ENCODE data around the gene RUSF1. TPM values are rescaled to one million over a fixed set of nuclear protein-coding genes. Genes with fewer than 3 reads are reported as not detected.
"Not testable (repeated sequence)": the region's sequence is repeated elsewhere in the genome, so short reads cannot be mapped to it uniquely, and the experiment has no call there.

RUSF1 gene
- 33.2 and 43.9 TPM in 2 replicates for total RNA-seq (2014; rRNA removed; shearing (Covaris generic))
- 46.5 and 50.9 TPM in 2 replicates for polyA plus RNA-seq (2015; cell fraction: cytosol; rRNA removed)
- polyA plus RNA-seq (2015; cell fraction: nucleus; rRNA removed), result 182 and 207 TPM in 2 replicates

DNA sequence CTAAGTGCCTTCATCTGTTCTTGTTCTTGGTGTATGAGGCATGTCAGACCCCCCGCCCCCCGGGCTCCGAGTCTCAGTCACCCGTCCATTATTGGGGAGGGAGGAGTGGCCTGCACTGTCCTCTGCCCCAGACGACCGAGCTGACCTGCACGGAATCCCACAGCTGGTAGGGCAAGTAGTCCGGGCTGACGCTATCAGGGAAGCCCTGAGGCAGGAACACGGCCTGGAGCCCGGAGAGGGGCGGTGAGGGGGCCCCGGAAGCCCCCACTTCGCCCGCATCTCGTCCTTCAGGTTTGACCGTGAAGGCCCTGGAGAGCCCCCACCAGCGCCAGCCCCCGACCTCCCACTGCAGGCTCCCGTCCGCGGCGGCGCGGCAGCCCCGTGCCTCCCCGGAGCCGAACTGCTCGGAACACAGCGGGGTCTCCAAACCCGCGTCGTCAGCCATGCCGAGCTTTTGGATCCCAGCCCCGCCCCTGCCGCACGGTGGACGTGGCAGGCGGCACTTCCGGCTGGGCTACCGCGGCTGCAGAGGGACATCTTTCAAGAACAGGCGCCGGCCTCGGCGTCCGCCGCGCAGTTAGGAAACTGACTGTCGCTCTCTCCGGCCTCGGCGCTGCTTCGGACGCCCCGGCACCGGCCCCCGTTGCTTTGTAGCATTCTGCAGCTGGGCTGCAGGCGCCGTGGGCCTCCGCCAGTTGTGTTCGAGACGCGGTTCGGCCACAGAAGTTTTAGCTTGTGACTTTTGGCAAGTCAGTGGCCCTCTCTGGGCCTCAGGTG, at the start of gene RUSF1:
TSS of gene RUSF1 (minus strand) at position 463 of the 777 bp plus-strand sequence. CDS start at position 445, 18 bp downstream.
- peak; percentile 80 for DNase-seq (ENCODE audit: low read depth)

GRCh38 chr16:31542763-31543162, 34.6 kb upstream of the RUSF1 start:
- DNase-seq (ENCODE audit: low read depth), result no peak

DNA sequence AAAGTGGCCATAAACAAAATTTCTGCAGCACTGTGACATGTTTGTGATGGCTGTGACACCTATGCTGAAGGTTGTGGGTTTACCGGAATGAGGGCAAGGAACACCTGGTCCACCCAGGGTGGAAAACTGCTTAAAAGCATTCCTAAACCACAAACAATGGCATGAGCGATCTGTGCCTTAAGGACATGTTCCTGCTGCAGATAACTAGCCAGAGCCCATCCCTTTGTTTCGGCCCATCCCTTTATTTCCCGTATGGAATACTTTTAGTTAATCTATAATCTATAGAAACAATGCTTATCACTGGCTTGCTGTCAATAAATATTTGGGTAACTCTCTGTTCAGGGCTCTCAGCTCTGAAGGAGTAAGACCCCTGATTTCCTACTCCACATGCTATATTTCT, 31.6 kb upstream of the RUSF1 start:
- not testable (repeated sequence) for DNase-seq (ENCODE audit: low read depth)

DNA sequence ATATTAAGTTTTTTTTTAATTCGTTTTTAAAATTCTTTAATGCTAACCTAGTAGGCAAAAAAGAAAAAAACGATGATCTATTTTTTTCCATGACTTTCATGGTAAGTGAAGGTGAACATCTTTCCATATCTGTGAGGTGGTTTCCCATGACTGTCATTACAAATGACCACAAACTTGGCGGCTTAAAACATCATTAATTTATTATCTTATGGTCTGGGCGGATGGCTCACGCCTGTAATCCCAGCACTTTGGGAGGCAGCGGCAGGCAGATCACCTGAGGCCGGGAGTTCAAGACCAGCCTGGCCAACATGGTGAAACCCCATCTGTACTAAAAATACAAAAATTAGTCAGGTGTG, 30.0 kb upstream of the RUSF1 start:
- not testable (repeated sequence) for DNase-seq (ENCODE audit: low read depth)

GRCh38 chr16:31537362-31538242, 29.4 kb upstream of the RUSF1 start:
- DNase-seq (ENCODE audit: low read depth), result no peak

- DNase-seq (ENCODE audit: low read depth), result no peak
Observed at GRCh38 chr16:31536804-31537361, 28.7 kb upstream of the RUSF1 start.

DNA sequence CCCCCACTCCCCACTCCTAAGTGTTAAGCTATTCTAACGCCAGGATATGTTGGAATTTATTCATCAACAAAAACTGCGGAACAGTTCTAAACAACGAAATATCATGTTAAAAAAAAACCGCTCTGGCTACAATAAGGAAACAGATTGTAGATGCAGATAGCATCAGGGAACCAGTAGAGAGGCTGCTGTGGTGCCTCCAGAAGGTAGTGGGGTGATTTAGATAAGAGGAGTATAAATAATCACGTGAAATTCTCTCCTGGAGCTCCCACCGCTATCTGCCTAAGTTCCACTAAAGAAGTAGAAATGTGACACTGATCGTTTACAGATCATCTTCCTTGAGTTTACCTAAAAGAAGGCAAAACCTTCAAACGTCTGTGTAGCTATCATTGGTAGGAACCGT, 27.5 kb upstream of the RUSF1 start:
- no peak for DNase-seq (ENCODE audit: low read depth)

GRCh38 chr16:31532896-31533295, 24.7 kb upstream of the RUSF1 start:
- no peak for DNase-seq (ENCODE audit: low read depth)

DNA sequence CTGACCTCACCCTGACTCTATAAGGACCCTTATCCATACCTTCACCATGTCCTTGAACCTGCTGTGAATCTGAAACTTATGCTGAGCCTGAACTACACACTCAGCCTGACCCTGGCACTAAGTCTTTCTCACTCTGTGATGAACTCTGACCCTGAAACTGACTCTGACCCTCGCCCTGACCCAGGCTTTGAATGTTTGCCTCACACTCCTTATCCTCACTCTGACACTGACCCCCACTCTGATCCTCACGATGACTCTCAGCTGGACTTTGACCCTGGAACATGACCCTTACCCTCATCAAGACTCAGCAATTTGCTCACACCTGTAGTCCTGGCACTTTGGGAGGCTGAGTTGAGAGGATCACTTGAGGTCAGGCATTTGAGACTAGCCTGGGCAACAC, 23.9 kb upstream of the RUSF1 start:
- no peak for DNase-seq (ENCODE audit: low read depth)

GRCh38 chr16:31531096-31531495, 22.9 kb upstream of the RUSF1 start:
- DNase-seq (ENCODE audit: low read depth), result no peak

DNA sequence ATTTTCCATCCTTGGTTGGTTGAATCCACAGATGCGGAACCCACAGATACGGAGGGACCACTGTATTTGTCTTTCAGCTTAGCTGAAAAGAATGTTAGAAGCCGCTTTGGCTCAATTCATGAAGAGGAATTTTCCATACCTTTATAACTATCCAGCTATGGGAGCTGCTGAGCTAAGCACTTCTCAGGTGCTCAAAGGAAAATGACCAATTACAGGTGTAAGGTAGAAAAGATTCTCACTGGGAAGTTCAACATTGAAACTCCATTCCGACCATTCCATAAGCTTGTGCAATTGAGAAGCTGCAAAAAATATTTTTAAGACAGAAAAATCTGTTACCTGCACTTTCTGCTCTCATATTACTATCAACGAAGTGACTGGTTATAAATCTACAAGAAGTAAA, 22.2 kb upstream of the RUSF1 start:
- DNase-seq (ENCODE audit: low read depth), result no peak

DNA sequence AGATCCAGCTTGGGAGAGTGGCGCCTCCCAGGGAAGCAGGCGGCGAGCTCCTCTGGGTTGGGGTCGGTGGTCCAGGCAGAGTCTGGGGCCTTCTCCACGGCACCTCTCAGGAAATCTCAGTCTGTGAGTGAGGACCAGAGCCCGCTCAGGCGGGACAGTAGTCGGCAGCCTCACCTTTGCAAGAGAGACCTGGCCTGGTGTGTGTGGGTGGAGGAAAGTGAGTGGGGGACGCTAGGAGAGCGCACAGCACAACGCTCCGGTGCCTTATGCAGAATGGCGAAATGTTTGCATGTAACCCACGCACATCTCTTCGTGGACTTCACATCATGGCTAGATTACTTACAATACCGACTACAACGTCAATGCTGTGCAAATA, 21.7 kb upstream of the RUSF1 start:
- no peak for DNase-seq (ENCODE audit: low read depth)

- no peak for DNase-seq (ENCODE audit: low read depth)
Observed at GRCh38 chr16:31529108-31529936, 21.1 kb upstream of the RUSF1 start.

DNA sequence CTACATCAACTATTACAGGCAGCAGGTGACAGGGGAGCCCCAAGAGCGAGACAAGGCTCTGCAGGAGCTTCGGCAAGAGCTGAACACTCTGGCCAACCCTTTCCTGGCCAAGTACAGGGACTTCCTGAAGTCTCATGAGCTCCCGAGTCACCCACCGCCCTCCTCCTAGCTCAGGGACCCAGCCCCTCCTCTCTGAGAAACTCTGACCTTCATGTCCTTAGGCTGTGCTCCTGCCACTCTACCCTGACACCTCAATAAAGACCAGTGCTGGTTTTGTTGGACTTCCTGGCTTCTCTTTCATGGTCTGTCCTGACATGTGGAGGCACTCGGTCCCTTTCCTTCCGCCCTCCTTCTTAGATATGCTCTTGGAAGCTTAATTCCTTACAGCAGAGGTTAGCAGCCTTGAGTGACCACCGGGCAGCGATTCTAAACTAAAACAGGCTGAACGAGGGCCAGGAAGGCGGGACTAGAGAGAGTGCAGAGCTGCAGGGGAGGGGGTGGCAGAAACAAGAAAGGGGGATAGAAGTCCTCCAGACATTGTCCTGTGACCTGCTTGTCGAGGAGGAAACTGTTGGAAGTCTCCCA, 20.4 kb upstream of the RUSF1 start:
- no peak for DNase-seq (ENCODE audit: low read depth)

- no peak for DNase-seq (ENCODE audit: low read depth)
Observed at GRCh38 chr16:31527734-31528274, 19.6 kb upstream of the RUSF1 start, which contains the start of gene AHSP. AHSP (plus strand) TSS chr16:31527900; CDS start chr16:31528140, 240 bp downstream.

- no peak for DNase-seq (ENCODE audit: low read depth)
Observed at GRCh38 chr16:31525113-31525512, 16.9 kb upstream of the RUSF1 start.

GRCh38 chr16:31523768-31524167, 15.6 kb upstream of the RUSF1 start:
- DNase-seq (ENCODE audit: low read depth), result not testable (repeated sequence)

GRCh38 chr16:31522071-31522470, 13.9 kb upstream of the RUSF1 start:
- no peak for DNase-seq (ENCODE audit: low read depth)

DNA sequence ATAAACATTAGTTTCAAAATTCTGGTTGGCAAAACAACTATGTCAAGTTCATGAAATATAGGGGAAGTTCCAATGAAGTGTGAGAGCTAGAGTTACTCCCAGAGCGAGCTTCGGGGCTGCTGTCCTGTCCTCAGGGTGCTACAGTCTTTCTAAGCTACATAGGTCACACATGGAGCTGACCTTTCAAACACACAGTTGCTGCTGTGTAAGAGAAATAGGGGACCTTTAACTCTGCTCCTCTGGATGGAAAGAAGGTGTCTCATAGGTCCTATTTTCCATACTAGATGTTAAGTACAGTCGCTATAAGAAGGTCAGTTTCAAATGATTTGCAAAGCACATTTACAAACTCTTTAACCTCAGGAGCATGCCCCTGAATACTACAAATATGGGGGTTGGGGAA, 13.2 kb upstream of the RUSF1 start:
- no peak for DNase-seq (ENCODE audit: low read depth)

DNA sequence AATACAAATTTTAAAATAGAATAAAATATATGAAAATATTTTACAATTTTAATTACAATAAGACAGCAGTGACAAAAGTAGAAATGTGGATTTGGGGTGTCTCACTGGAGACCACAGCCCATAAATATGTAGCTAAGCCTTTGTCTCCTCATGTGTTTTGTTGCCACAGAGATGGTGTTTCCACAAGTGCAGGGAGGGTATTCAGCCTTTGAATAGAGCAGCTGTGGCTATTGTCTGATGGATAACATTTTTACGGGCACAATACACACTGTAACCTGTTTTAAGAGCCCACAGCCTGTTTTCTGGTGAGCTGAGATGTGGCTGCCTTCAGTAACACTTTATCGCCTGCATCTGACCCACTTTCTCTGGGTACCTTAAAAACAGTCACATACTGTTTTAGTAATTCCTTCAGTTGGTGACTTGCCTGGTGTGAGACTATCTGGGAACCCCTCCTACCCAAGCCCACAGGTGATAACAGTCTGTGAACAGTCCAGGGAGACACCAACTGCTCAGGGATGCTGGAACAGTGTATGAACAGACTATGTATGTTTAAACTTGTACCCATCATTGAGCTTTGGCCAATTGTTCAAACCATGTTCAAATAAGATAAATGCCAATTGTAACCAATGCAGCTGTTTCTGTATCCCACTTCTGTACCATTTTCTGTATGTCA, 11.7 kb upstream of the RUSF1 start:
- DNase-seq (ENCODE audit: low read depth), result no peak

All from HT1080 (cell line).